Omental fat pad (tissue), 4 donors: ENCODE measurements around the gene ZNF521. TPM values are rescaled to one million over a fixed set of nuclear protein-coding genes. Genes with fewer than 3 reads are reported as not detected.

Experiments used
- ATAC-seq: fragments of 150-250 bp; one replicate; pipeline ENCODE4 v1.9.1; 2016; ENCODE audit warnings: mild to moderate bottlenecking, moderate library complexity; ENCODE audit not compliant: low FRiP score
- DNase-seq: peaks from one replicate; pipeline ENCODE4 v3.0.0-alpha.2; 2019; ENCODE audit warnings: low spot score
- total RNA-seq, 4 donors: library from RNA; depleted of rRNA; stranded (reverse); fragments of >200 nt; gene quantifications; one replicate each; pipeline ENCODE4 v1.1.0, GENCODE V29; 2016
- TF ChIP-seq, protein P1 (sequence below), 3 donors: fragments of 450-650 bp; IDR thresholded peaks; one replicate each; pipeline ENCODE4 v1.5.1; 2016 to 2017; ENCODE audit warnings: antibody characterized with exemption in 3 of 3, mild to moderate bottlenecking in 3 of 3, moderate library complexity in 2 of 3

Gene ZNF521
- total RNA-seq, 4 donors from 2014 or later, result 15.0 to 79.9 (median 28.1) TPM

DNA sequence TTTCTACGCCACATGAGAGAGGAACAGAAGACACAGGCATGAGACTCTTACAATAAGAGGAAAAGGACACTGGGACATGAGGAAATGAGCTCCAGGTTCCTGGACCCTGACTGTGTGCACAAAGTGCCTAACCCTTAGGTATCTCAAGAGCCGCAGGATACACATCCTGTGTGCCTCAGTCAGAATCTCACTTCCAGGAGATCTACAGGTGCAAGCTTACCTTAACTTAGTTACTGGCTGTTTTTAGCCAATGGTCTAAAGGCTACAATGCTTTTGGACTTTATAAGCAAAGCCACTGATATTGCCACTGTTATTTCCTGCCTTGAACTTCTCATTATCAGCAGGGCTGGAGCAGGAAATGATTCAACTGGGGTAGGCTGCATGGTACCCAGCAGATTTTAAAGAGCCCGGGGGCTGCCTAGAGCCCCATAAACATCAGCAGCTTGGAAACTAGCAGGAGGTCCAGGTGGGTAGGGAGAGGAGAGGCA lies 254.4 kb downstream of the ZNF521 start:
- ATAC-seq (no peak), DNase-seq (no peak)
- TF ChIP-seq, protein P1, sequence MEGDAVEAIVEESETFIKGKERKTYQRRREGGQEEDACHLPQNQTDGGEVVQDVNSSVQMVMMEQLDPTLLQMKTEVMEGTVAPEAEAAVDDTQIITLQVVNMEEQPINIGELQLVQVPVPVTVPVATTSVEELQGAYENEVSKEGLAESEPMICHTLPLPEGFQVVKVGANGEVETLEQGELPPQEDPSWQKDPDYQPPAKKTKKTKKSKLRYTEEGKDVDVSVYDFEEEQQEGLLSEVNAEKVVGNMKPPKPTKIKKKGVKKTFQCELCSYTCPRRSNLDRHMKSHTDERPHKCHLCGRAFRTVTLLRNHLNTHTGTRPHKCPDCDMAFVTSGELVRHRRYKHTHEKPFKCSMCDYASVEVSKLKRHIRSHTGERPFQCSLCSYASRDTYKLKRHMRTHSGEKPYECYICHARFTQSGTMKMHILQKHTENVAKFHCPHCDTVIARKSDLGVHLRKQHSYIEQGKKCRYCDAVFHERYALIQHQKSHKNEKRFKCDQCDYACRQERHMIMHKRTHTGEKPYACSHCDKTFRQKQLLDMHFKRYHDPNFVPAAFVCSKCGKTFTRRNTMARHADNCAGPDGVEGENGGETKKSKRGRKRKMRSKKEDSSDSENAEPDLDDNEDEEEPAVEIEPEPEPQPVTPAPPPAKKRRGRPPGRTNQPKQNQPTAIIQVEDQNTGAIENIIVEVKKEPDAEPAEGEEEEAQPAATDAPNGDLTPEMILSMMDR (IDR thresholded peaks at IDR 0.05), result no peak

DNA sequence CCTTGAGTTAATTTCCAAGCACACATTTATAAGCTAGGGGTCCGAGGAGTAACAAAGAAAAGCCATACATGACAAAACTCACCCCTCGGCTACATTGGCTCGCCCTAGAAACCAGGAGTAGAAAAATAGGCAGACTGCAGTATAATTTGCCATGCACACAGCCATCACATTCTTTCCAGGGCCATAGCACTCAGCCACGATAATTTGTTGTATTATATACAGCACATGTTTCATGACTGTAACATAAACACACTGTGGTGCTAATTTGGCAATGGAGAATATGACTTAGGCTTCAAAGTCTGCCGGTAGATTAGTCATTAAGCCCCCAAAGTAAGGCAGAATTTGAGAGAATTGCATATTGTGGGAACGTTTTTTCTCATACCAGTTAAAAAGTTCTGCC lies 254.9 kb downstream of the ZNF521 start:
- ATAC-seq, result no peak
- TF ChIP-seq, protein P1 (IDR thresholded peaks at IDR 0.05), result no peak
- DNase-seq, result no peak

DNA sequence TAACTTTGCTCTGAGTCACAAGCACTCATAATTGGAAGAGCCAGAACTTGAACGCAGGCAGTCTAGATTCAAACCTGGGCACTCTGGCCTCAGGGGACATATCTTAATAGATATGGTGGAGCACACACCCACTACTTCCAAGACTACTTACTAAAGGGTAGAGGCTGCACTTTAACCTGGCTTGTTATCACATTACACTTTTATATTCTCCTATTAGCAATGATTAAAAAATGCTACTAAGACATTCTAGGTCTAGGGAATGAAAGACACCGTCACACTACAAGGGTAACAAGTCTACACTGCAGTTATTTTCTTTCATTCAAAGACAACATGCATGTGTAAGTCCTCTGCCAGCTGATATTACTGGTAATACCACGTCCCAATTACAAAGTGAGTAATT lies 258.8 kb downstream of the ZNF521 start:
- TF ChIP-seq, protein P1 (IDR thresholded peaks at IDR 0.05), result no peak

DNA sequence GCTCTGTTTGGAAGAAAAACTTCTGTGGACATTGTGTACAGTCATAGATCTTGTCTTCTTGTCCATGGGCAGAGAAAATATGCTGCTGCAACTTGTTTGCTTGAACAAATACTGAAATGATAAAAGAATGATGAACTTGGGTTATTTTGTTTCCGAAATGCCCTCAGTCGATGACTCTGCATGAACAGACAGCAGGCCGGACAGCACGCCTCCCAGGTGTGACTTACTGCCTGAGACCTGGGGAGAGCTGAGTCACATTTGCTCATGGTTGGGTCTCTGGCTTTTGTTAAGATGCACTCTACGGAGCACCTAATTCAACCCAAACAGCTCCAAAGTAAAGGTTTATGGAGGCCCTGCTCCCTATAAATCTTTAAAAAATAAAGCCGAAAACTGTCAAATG lies 262.5 kb downstream of the ZNF521 start:
- no peak for DNase-seq
- TF ChIP-seq, protein P1 (IDR thresholded peaks at IDR 0.05), result no peak
- ATAC-seq, result no peak

More for the DNA sequence above, 258.8 kb downstream of the ZNF521 start:
- ATAC-seq (no peak), DNase-seq (no peak)

DNA sequence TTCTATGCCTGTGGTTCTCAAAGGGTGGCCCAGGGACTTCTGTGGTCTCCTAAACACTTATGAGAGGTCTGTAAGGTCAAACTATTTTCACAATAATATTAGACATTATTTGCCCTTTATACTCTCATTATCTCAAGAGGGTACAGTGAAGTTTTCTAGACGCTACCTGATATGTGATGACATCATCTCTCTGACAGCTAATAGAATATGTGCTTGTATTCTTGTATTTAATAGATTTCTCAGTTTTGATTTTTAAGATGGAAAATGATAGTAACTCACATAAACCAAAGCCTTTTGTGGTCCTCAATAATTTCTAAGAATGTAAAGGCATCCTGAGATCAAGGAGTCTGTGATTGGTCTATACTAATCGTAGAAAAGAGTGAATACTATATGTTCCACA lies 265.1 kb downstream of the ZNF521 start:
- no peak for DNase-seq
- no peak for ATAC-seq
- TF ChIP-seq, protein P1 (IDR thresholded peaks at IDR 0.05), result no peak

DNA sequence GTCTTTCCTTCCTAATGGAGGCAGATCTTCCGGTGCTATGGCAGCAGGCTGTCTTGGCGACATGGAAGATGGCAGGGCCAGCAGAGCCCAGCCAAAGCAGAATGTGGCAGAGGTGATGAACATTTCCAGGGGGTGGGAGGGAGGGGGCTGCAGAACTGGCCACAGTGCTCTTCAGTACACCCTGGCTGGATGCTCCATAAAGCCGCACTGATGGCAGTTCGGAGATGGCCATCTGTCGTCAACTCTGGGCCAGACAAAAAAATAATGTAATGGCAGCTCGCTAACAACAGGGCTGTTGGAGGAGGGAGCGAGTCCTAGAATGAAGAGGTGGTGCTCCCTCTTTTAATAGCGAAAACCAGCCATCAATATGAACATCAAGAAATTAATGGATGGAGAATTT lies 271.0 kb downstream of the ZNF521 start:
- TF ChIP-seq, protein P1 (IDR thresholded peaks at IDR 0.05), result no peak
- ATAC-seq, result no peak
- no peak for DNase-seq

DNA sequence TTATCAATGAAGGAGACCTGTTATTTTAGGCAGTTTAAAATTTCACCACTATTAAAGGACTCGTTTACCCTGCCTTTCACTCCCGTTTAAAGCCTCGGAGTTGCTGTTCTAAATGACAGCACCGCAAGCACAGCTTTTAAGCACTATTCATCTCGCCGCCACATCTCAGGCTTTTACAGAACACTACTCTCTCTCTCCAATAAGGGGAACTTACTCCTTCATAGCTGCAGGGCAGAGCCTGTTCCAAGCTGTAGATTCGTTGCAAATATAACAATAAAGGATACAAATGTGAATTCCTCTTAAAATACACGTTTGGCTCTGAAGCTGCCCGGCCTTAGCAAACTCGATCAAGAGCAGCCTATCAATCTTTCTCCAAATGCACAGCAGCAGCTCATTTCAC lies 271.8 kb downstream of the ZNF521 start:
- TF ChIP-seq, protein P1 (IDR thresholded peaks at IDR 0.05), result no peak
- no peak for DNase-seq
- no peak for ATAC-seq
